SH-SY5Y (cell line): ENCODE measurements around the gene RSU1.

Experiments used
- GATA2 ChIP-seq: IDR thresholded peaks from 2 replicates; pipeline ENCODE4 v1.6.1; 2011; ENCODE audit warnings: mild to moderate bottlenecking, low read depth, low read length
- GATA3 ChIP-seq: IDR thresholded peaks from 2 replicates; pipeline ENCODE4 v1.6.1; 2011; ENCODE audit warnings: low read depth, mild to moderate bottlenecking, low read length, moderate library complexity

- TF ChIP-seq GATA3 (no peak), GATA2 (no peak)
Observed at GRCh38 chr10:16662923-16663322, 154.3 kb downstream of the RSU1 start.
